ENCODE results near the gene LRP6. TPM values are rescaled to one million over a fixed set of nuclear protein-coding genes. Genes with fewer than 3 reads are reported as not detected.

The LRP6 gene
- total RNA-seq, 2 experiments from 2014 or later: 5.2 to 8.1 TPM

- Histone ChIP-seq H3K27ac (ENCODE audit: low read depth, low read length, poor library complexity, severe bottlenecking) (no peak overlapping the region), H2AFZ (ENCODE audit: low read length) (no peak overlapping the region), H3K79me2 (ENCODE audit: insufficient read depth, low read depth, low read length) (no peaks in the 10 kb centered on the region), H3K9me2 (ENCODE audit: insufficient read depth, low read length) (no peaks in the 10 kb centered on the region), H3K4me2 (ENCODE audit: low read length) (no peak overlapping the region), H3K36me3 (ENCODE audit: insufficient read depth, low read length) (no peaks in the 10 kb centered on the region), H3K4me3 (ENCODE audit: low read depth, low read length, poor library complexity, severe bottlenecking) (no peak overlapping the region), H3K4me1 (ENCODE audit: insufficient read depth, low read length, poor library complexity, severe bottlenecking) (no peaks in the 10 kb centered on the region), H4K20me1 (ENCODE audit: insufficient read depth, low read length) (no peaks in the 10 kb centered on the region), H3K9me3 (ENCODE audit: low read length) (no peaks in the 10 kb centered on the region; the same call in 1 of the 2 replicates)
- POLR2A ChIA-PET: no interaction called here
- no peak for TF ChIP-seq CTCF (conservative IDR thresholded peaks at IDR 0.05; ENCODE audit: low read length)
- TF ChIP-seq EZH2phosphoT487 (IDR thresholded peaks at IDR 0.05; ENCODE audit: borderline replicate concordance, low read depth, low read length): no peak
- BruUV-seq (replicated peaks): no TSS peak
- CTCF ChIA-PET (ENCODE audit: unreplicated experiment): no interaction called here
- DNase-seq (ENCODE audit: low spot score): no peak
- intact Hi-C loops (cut with micrococcal nuclease; ENCODE audit: unreplicated experiment): no loop called here
Observed at GRCh38 chr12:12195081-12195480, 71.8 kb downstream of the LRP6 start.

GRCh38 chr12:12194206-12194605 is 72.6 kb downstream of the LRP6 start:
- Histone ChIP-seq H3K36me3 (ENCODE audit: insufficient read depth, low read length) (no peaks in the 10 kb centered on the region), H3K27ac (ENCODE audit: low read depth, low read length, poor library complexity, severe bottlenecking) (no peak overlapping the region), H3K9me2 (ENCODE audit: insufficient read depth, low read length) (no peaks in the 10 kb centered on the region), H4K20me1 (ENCODE audit: insufficient read depth, low read length) (no peaks in the 10 kb centered on the region), H2AFZ (ENCODE audit: low read length) (no peak overlapping the region), H3K9me3 (ENCODE audit: low read length) (no peaks in the 10 kb centered on the region; the same call in 1 of the 2 replicates), H3K4me1 (ENCODE audit: insufficient read depth, low read length, poor library complexity, severe bottlenecking) (no peaks in the 10 kb centered on the region), H3K4me3 (ENCODE audit: low read depth, low read length, poor library complexity, severe bottlenecking) (no peak overlapping the region), H3K4me2 (ENCODE audit: low read length) (no peak overlapping the region), H3K79me2 (ENCODE audit: insufficient read depth, low read depth, low read length) (no peaks in the 10 kb centered on the region)
- no TSS peak for BruUV-seq (replicated peaks)
- intact Hi-C loops (cut with micrococcal nuclease; ENCODE audit: unreplicated experiment): no loop called here
- POLR2A ChIA-PET: interaction anchor here (0.6 to 0.7 kb wide), 2 partner anchors 12 to 79 kb away, joined by 3 read pairs; no protein-coding TSS in a partner anchor
- CTCF ChIA-PET (ENCODE audit: unreplicated experiment): no interaction called here
- no peak for TF ChIP-seq CTCF (conservative IDR thresholded peaks at IDR 0.05; ENCODE audit: low read length)
- no peak for TF ChIP-seq EZH2phosphoT487 (IDR thresholded peaks at IDR 0.05; ENCODE audit: borderline replicate concordance, low read depth, low read length)
- DNase-seq (ENCODE audit: low spot score): no peak

- H3K79me2 ChIP-seq (ENCODE audit: insufficient read depth, low read depth, low read length): no peaks in the 10 kb centered on the region
Observed at GRCh38 chr12:12191008-12191407, 75.8 kb downstream of the LRP6 start.

More at GRCh38 chr12:12191008-12191407, 75.8 kb downstream of the LRP6 start:
- H3K27ac ChIP-seq (ENCODE audit: low read depth, low read length, poor library complexity, severe bottlenecking): no peak overlapping the region
- no peaks in the 10 kb centered on the region for H3K9me2 ChIP-seq (ENCODE audit: insufficient read depth, low read length)
- no peak overlapping the region for H3K4me3 ChIP-seq (ENCODE audit: low read depth, low read length, poor library complexity, severe bottlenecking)
- TF ChIP-seq CTCF (conservative IDR thresholded peaks at IDR 0.05; ENCODE audit: low read length): no peak
- no peak for TF ChIP-seq EZH2phosphoT487 (IDR thresholded peaks at IDR 0.05; ENCODE audit: borderline replicate concordance, low read depth, low read length)
- intact Hi-C loops (cut with micrococcal nuclease; ENCODE audit: unreplicated experiment): no loop called here
- ChIA-PET POLR2A (no interaction called here), CTCF (ENCODE audit: unreplicated experiment) (no interaction called here)
- no peaks in the 10 kb centered on the region for H4K20me1 ChIP-seq (ENCODE audit: insufficient read depth, low read length)
- no peak overlapping the region for H3K4me2 ChIP-seq (ENCODE audit: low read length)
- H3K9me3 ChIP-seq (ENCODE audit: low read length): no peaks in the 10 kb centered on the region; the same call in 1 of the 2 replicates
- no TSS peak for BruUV-seq (replicated peaks)
- H3K36me3 ChIP-seq (ENCODE audit: insufficient read depth, low read length): no peaks in the 10 kb centered on the region
- H3K4me1 ChIP-seq (ENCODE audit: insufficient read depth, low read length, poor library complexity, severe bottlenecking): no peaks in the 10 kb centered on the region
- no peak overlapping the region for H2AFZ ChIP-seq (ENCODE audit: low read length)
- DNase-seq (ENCODE audit: low spot score): no peak
